DMS79 (cell line): ENCODE data around the gene UNC119.

ENCODE experiments used
- DNase-seq: peaks from one replicate; lab custom pipeline; 2025; lab: John Stamatoyannopoulos, UW

The UNC119 gene

GRCh38 chr17:28573040-28573380 lies 20.6 kb upstream of the UNC119 start:
- no peak for DNase-seq

DNA sequence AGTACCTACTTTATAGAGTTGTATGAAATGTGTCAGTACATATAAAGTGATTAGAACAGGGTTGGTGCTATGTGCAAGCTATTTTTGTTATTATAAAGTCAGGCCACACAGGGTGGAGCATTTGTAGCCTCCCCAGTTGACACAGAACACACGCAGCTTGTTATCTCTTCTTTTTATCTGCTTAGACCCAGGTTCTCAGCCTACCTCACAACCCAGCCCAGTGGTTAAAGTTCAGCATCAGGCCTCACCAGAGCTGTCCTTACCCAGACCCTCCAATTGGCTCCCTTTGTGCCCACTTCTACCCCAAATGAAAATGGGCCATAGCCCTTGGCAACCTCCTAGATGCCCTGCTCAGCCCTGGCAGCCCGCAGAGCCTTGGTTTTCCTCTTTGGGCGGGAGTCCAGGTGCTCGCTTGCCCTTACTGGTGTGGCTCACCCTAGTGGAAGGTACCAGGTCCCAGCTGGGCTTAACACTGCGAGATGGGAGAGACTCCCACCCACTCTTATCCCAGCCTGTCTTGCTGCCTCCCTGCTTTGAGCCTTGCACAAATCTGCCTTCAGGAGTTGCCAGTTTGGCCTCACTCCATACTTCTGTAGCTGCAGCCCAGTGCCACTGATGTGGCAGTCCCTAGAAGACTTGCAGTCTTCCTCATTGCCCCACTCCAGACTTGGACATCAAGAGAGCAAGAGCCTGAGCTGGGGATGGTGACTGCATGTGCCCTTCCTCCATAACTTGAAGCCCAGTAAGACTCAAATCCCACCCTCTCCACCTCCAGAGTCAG lies 20.0 kb upstream of the UNC119 start:
- no peak for DNase-seq

- DNase-seq: peak; percentile 83
Measured at GRCh38 chr17:28571361-28572122, 19.1 kb upstream of the UNC119 start, which contains the start of gene PIGS. TSS of gene PIGS (minus strand) at chr17:28571524. CDS start at chr17:28571496, 28 bp downstream.

GRCh38 chr17:28570716-28571360 lies 18.4 kb upstream of the UNC119 start:
- DNase-seq: no peak

- no peak for DNase-seq
Measured at GRCh38 chr17:28569446-28569845, 17.0 kb upstream of the UNC119 start.

DNA sequence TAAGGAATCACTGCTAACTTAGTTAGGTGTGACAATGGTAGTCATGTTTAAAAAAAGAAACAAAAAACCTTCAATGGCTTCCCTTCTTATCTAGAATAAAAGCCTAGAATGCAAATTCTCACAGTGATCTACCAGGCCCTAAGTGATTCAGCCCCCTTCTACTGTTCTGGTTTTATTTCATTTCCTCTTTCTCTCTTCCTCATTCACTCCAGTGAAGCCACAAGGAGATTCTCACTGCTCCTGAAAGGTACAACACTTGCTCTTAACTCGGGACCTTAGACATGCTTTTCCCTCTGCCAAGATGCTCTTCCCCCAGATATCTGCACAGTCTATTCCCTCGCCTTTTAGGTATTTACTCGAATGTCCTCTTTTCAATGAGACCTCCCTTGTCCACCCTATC lies 15.2 kb upstream of the UNC119 start:
- DNase-seq: no peak

DNA sequence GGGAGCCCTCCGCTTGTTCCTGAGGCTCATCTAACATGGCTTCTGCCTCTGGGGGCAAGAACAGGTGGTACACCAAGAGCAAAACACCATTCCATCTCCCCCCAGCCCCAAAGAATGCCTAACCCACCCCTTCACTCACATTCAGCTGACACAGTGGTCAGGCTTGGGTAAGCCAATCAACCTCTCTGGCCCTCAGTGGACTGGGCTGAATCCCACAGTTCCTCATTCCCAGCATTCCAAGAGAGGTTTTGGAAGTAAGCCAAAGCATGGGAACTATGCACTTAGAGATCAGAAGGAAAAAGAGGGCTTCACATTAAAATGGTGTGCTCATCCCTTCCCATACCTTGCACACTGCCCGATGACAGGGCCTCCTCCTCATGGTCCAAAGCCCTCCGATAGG lies 11.1 kb upstream of the UNC119 start:
- no peak for DNase-seq

- no peak for DNase-seq
Measured at GRCh38 chr17:28555022-28555421, 2.6 kb upstream of the UNC119 start.

DNA sequence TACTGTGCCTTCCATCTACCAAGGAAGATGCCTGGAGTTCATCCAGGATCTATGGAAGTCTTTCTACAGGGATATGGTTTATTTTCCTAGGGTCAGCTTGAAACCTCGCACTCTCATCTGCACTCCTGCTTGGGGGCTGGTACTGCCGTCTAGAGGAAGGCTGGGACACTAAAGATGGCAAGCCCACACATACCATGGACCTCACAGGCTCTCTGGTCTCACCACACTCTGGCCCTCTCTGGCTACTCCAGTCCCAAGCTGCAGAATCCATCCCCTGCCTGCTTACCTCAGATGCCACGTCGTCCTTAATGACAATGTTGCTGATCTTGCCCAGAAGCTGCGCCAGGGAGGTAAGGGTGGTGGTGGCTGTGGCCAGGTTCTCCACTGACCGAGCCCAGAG lies 2.1 kb upstream of the UNC119 start:
- DNase-seq: no peak

DNA sequence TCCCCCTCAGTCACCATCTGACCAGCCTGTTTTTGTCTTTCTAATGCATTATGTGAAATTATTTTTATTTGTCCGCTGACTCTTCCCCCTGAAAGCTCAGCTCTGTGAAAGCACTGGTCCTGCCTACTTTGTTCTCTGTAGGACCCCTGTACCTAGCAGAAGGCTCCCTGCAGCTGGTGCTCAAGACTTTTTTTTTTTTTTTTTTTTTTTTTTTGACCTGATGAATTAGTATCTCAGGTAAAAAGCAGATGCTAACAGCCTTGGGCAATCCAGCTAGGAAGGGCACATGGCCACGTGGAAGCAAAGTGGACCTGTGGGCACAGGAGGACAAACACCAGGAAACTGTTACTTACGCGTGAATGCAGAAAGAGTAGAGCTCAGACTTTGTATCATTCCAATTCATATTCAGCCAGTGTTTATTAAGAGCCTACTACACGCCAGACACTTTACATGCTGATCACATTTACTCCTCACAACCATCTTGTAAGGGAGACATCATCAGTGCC lies 629 bp upstream of the UNC119 start:
- no peak for DNase-seq

DNA sequence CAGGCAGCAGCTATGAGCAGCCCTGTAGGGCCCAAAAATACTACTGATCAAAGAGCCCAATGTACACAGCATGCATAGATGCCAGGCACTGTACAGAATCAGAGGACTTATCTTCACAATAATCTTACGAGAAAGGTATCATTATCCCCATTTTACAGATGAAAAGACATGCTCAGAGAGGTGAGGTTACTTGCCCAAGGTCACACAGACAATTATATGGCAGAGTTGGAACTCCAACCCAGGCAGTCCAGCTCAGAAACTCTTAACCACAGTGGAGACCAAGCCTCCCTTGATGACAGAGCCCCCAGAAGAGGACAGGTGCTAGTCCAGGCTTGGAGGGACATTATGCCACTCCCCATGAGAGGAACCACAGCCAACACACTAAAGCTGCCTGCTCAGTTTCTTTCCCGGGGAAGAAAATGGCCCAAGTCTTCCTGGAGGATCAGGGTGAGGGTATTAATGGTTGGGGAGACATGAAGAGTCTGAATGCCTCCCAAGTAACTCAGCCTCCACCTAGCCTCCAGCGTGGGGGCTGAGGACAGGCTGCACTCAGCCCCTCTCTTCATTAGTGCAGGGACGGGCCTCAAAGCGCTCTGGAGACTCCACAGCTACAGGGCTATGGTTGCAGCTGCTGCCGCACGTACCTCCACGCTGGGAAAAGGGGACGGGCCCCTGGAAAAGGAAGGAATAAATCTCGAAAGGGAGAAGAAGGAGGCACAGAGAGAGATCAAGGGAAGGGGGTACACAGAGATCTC lies 826 bp downstream of the UNC119 start:
- DNase-seq: no peak

- no peak for DNase-seq
Measured at GRCh38 chr17:28550858-28551257, 1.6 kb downstream of the UNC119 start.

DNA sequence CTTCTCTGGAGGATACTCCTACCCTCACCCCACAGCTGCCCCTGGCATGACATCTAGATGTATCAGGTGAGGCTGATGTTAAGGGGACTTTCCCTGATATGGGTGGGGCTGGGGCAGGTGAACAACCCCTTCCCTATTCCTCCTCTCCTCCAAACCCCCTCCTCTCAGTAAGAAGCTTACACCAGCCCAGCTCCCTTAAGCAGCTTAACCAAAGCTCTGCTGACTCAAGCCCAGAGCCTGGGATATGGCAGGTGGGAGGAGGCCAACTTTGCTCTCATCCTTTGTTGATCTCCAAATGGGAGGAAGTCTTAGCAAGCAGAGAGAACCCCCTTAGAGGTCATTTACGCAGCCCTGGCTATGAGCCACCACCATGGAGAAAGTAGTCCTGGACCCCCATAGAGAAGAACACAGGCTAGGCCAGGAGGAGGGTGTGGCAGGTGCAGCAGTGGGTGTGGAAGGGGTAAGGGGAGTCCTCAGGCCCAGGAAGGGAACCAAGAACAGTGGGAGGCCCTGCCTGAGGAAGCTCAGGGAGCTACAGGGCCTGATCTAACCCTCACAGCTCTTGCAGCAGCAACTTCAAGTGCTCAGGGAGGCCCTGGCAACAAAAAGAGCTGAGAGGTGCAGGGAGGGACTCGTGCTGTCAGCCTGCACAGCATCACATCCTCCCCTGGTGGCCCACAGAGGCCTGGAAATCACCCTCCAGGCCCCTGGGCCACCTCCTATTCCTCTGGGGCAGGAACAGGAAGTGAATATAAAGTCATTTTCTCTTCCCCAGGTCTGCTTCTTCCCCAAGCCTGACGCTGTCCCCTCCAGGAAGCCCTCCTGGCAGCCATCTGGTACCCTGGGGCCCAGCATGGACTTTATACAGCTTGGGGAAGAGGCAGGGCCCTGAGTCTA lies 2.9 kb downstream of the UNC119 start:
- DNase-seq: no peak

GRCh38 chr17:28548417-28549130 lies 3.9 kb downstream of the UNC119 start:
- no peak for DNase-seq

DNA sequence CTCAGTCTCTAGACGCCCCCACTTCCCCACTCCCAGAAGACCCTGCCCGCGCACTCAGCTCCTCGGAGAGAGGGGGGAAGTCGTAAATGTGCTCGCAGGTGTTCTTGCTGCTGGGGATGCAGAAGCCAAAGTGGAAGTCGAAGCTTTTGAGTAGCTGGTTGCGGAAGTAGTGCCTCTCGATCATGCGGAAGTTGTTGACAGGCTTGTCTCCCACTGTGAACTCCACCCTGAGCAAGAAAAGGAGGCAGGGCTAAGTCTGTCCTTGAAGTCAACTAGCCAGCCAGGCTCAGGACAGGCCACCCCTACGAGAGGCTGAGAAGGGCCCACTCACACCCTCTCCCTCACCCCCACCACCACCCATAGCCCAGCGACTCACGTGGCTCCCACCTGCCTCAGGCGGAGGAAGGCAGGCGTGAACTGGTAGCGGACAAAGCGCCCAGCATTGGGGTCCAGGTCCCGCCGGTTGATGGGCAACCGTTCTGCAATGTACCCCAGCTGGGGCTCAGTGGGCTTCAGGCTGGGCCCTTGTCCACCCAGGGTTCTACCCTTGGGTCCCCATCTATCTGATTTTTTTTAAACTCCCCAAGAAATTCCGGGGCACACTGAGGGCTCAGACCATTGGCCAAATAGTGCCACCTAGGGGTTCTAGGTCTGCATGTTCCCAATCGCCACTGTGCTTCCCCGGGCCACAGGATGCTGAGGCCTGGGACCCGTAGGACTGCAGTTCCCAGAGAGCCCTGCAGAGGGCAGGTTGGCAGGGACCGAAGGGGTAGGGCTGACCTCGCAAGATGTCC lies 4.6 kb downstream of the UNC119 start:
- no peak for DNase-seq

GRCh38 chr17:28547096-28547622 lies 5.3 kb downstream of the UNC119 start:
- DNase-seq: no peak

GRCh38 chr17:28545787-28546415 lies 6.5 kb downstream of the UNC119 start:
- no peak for DNase-seq

DNA sequence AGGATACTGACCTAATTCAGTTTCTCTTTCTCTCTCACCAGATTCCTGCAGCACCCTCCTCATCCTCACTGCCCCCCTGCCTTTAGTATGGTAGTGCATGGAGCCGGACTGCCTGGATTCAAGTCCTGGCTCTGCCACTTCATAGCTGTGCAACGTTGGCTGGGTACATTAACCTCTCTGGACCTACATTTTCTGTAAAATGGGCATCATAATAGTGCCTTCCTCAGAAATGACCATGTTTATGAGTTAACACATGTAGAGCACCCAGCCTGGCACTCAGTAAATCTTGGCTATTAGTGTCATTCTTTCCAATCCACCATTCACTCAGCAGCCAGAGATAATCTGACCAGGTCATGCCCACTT lies 7.3 kb downstream of the UNC119 start:
- no peak for DNase-seq
